ENCODE measurements around the gene PPFIBP2.
"Not testable (repeated sequence)": the region's sequence is repeated elsewhere in the genome, so short reads cannot be mapped to it uniquely, and the experiment has no call there.

The PPFIBP2 gene

DNA sequence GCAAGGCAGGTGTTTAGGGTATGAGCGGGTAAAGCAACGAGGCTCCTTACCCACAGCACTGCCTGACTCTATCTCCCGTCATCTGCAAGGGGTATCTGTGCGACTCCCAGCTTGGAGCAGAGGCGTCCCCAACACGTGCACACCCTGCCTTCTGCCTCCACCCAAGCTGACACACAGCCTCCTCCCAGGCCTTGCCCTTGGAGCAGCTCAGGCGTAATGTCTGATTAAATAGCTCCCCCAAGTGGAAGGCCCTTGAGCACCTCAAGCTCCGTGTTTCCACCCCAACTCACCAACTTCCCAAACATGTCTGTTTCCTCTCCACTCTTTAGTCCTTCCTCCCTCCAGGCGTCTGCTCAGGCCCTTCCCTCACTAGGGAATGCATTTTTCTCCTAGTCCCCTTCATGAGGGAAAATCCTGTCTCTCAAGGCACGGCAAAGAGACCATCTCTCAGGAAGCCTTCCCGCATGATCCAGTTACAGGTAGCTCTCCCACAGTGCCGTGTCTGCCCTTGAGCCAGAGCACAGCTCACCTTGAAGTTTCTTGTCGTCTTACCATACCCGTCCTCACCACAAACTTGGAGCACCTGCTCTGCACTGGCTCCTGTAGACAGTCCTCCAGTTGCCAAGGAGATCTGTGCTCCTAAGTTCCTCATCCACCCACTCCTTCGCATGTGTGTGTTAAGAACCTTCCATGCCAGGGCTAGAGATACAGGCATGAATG is 143.7 kb downstream of the PPFIBP2 start:
- H3K4me3 ChIP-seq (ENCODE audit: low read length in 2 of 2): no peak overlapping the region
- no peaks in the 10 kb centered on the region for H3K4me1 ChIP-seq (ENCODE audit: control insufficient read depth in 2 of 2, insufficient read depth in 1 of 2, low read depth in 1 of 2, low read length in 2 of 2)
- peak overlapping the region; percentile 16 for H2AK5ac ChIP-seq (ENCODE audit: low read depth, low read length)
- H3K18ac ChIP-seq (ENCODE audit: low read length): peak overlapping the region; percentile 22
- no CpG with 5 or more reads among the region's 15 CpGs for WGBS, 2 donors (ENCODE audit: extremely low coverage in 2 of 2, insufficient read length in 2 of 2, insufficient replicate concordance in 1 of 2)
- no peak overlapping the region for H3K14ac ChIP-seq (ENCODE audit: low read length)
- H3K27me3 ChIP-seq (ENCODE audit: control insufficient read depth in 3 of 3, insufficient read depth in 3 of 3, low read depth in 1 of 3, low read length in 3 of 3): no peaks in the 10 kb centered on the region
- no peak overlapping the region for H4K8ac ChIP-seq (ENCODE audit: low read depth, low read length)
- peak overlapping the region; percentile 62 for H3K23ac ChIP-seq (ENCODE audit: low read depth, low read length, poor library complexity)
- H3K4me2 ChIP-seq (ENCODE audit: insufficient read depth, low read length, poor library complexity, severe bottlenecking): no peak overlapping the region
- H3K9me3 ChIP-seq (replicated peaks in 1 of 2; ENCODE audit: control insufficient read depth in 2 of 2, insufficient read depth in 1 of 2, low read depth in 1 of 2, low read length in 2 of 2): peaks cover 0 to 2% of the 10 kb centered on the region in 2 donors
- H2BK5ac ChIP-seq (ENCODE audit: low read length): no peak overlapping the region
- H3K4ac ChIP-seq (ENCODE audit: low read length): no peak overlapping the region
- no peaks in the 10 kb centered on the region for H3K36me3 ChIP-seq (replicated peaks in 1 of 2; ENCODE audit: control insufficient read depth in 2 of 2, insufficient read depth in 2 of 2, low read length in 2 of 2)
- peak overlapping the region; percentile 82 for H2BK12ac ChIP-seq (ENCODE audit: low read length)
- no peaks in the 10 kb centered on the region for H3K79me1 ChIP-seq (ENCODE audit: low read depth, low read length)
- peak overlapping the region; percentile 19 for H2AFZ ChIP-seq (ENCODE audit: low read length)
- no peak overlapping the region for H2BK120ac ChIP-seq (ENCODE audit: low read depth, low read length)
- H3K9ac ChIP-seq (ENCODE audit: low read depth, low read length, poor library complexity): peak overlapping the region; percentile 64
- DNase-seq (ENCODE audit: low spot score): peak; percentile 57
- no peak overlapping the region for H2BK15ac ChIP-seq (ENCODE audit: low read length)
- H3K27ac ChIP-seq (replicated peaks; ENCODE audit: low read length): no peak overlapping the region
- no peak overlapping the region for H4K91ac ChIP-seq (ENCODE audit: low read depth, low read length, poor library complexity)

DNA sequence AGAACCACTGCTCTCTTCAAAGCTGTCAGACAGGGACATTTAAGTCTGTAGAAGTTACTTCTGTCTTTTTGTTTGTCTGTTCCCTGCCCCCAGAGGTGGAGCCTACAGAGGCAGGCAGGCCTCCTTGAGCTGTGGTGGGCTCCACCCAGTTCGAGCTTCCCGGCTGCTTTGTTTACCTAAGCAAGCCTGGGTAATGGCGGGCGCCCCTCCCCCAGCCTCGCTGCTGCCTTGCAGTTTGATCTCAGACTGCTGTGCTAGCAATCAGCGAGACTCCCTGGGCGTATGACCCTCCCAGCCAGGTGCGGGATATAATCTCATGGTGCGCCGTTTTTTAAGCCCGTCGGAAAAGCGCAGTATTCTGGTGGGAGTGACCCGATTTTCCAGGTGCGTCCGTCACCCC is 149.7 kb downstream of the PPFIBP2 start:
- H4K91ac ChIP-seq (ENCODE audit: low read depth, low read length, poor library complexity); H3K4me3 ChIP-seq (ENCODE audit: low read length in 2 of 2): not testable (repeated sequence)
- WGBS, 2 donors (ENCODE audit: extremely low coverage in 2 of 2, insufficient read length in 2 of 2, insufficient replicate concordance in 1 of 2): no CpG with 5 or more reads among the region's 16 CpGs

DNA sequence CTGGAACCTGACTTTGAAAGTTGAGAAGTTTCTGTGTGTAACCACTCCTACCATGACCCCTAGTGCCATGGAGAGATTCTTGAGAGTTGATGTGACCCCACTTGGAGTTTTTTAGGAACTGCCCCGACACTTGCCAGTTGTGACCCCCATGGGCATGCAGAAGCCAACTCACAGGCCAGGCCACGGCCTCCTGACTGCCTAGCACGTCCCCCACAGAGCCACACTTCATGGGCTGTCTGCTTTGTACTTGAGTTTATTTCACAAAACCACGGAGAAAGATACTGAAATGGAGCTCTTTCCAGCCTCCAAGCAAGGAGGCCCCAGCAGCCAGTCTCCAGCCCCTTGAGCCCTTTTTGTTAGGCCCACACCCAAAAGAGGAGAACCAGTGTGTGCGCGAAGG is 151.1 kb downstream of the PPFIBP2 start:
- peaks cover 0 to 18% of the 10 kb centered on the region in 2 donors for H3K36me3 ChIP-seq (replicated peaks in 1 of 2; ENCODE audit: control insufficient read depth in 2 of 2, insufficient read depth in 2 of 2, low read length in 2 of 2)
- no peak overlapping the region for H2BK5ac ChIP-seq (ENCODE audit: low read length)
- peak overlapping the region in 1 of 2 donors; percentile 58 for H3K4me3 ChIP-seq (ENCODE audit: low read length in 2 of 2)
- DNase-seq (ENCODE audit: low spot score): no peak
- no peak overlapping the region for H2AK5ac ChIP-seq (ENCODE audit: low read depth, low read length)
- H3K27ac ChIP-seq (replicated peaks; ENCODE audit: low read length): no peak overlapping the region
- H3K23ac ChIP-seq (ENCODE audit: low read depth, low read length, poor library complexity): no peak overlapping the region
- H2BK12ac ChIP-seq (ENCODE audit: low read length): no peak overlapping the region
- peaks cover 11 to 20% of the 10 kb centered on the region in 2 donors for H3K4me1 ChIP-seq (ENCODE audit: control insufficient read depth in 2 of 2, insufficient read depth in 1 of 2, low read depth in 1 of 2, low read length in 2 of 2)
- peaks cover 2% of the 10 kb centered on the region for H3K79me1 ChIP-seq (ENCODE audit: low read depth, low read length)
- no peak overlapping the region for H4K8ac ChIP-seq (ENCODE audit: low read depth, low read length)
- no peaks in the 10 kb centered on the region for H3K27me3 ChIP-seq (ENCODE audit: control insufficient read depth in 3 of 3, insufficient read depth in 3 of 3, low read depth in 1 of 3, low read length in 3 of 3)
- H3K14ac ChIP-seq (ENCODE audit: low read length): no peak overlapping the region
- no peak overlapping the region for H3K4me2 ChIP-seq (ENCODE audit: insufficient read depth, low read length, poor library complexity, severe bottlenecking)
- H3K9me3 ChIP-seq (replicated peaks in 1 of 2; ENCODE audit: control insufficient read depth in 2 of 2, insufficient read depth in 1 of 2, low read depth in 1 of 2, low read length in 2 of 2): peaks cover 4 to 17% of the 10 kb centered on the region in 2 donors
- H2AFZ ChIP-seq (ENCODE audit: low read length): no peak overlapping the region
- no peak overlapping the region for H3K9ac ChIP-seq (ENCODE audit: low read depth, low read length, poor library complexity)
- no peak overlapping the region for H4K91ac ChIP-seq (ENCODE audit: low read depth, low read length, poor library complexity)
- no peak overlapping the region for H2BK15ac ChIP-seq (ENCODE audit: low read length)
- no CpG with 5 or more reads among the region's 6 CpGs for WGBS, 2 donors (ENCODE audit: extremely low coverage in 2 of 2, insufficient read length in 2 of 2, insufficient replicate concordance in 1 of 2)
- H3K18ac ChIP-seq (ENCODE audit: low read length): no peak overlapping the region
- H3K4ac ChIP-seq (ENCODE audit: low read length): no peak overlapping the region
- no peak overlapping the region for H2BK120ac ChIP-seq (ENCODE audit: low read depth, low read length)

More for the DNA sequence above, 149.7 kb downstream of the PPFIBP2 start:
- H3K79me1 ChIP-seq (ENCODE audit: low read depth, low read length); H3K27me3 ChIP-seq (ENCODE audit: control insufficient read depth in 3 of 3, insufficient read depth in 3 of 3, low read depth in 1 of 3, low read length in 3 of 3); H2BK12ac ChIP-seq (ENCODE audit: low read length); DNase-seq (ENCODE audit: low spot score); H3K27ac ChIP-seq (replicated peaks; ENCODE audit: low read length); H3K14ac ChIP-seq (ENCODE audit: low read length); H2AFZ ChIP-seq (ENCODE audit: low read length); H4K8ac ChIP-seq (ENCODE audit: low read depth, low read length); H3K23ac ChIP-seq (ENCODE audit: low read depth, low read length, poor library complexity); H3K9ac ChIP-seq (ENCODE audit: low read depth, low read length, poor library complexity); H2BK5ac ChIP-seq (ENCODE audit: low read length); H3K18ac ChIP-seq (ENCODE audit: low read length); H3K4ac ChIP-seq (ENCODE audit: low read length); H2BK15ac ChIP-seq (ENCODE audit: low read length); H2BK120ac ChIP-seq (ENCODE audit: low read depth, low read length); H2AK5ac ChIP-seq (ENCODE audit: low read depth, low read length); H3K4me2 ChIP-seq (ENCODE audit: insufficient read depth, low read length, poor library complexity, severe bottlenecking): not testable (repeated sequence)
- Histone ChIP-seq H3K36me3 (replicated peaks in 1 of 2; ENCODE audit: control insufficient read depth in 2 of 2, insufficient read depth in 2 of 2, low read length in 2 of 2) (peaks cover 0 to 18% of the 10 kb centered on the region in 2 donors), H3K4me1 (ENCODE audit: control insufficient read depth in 2 of 2, insufficient read depth in 1 of 2, low read depth in 1 of 2, low read length in 2 of 2) (peaks cover 5 to 11% of the 10 kb centered on the region in 2 donors), H3K9me3 (replicated peaks in 1 of 2; ENCODE audit: control insufficient read depth in 2 of 2, insufficient read depth in 1 of 2, low read depth in 1 of 2, low read length in 2 of 2) (peaks cover 4 to 17% of the 10 kb centered on the region in 2 donors)

GRCh38 chr11:7665473-7666291 is 151.9 kb downstream of the PPFIBP2 start:
- no peak overlapping the region for H2BK120ac ChIP-seq (ENCODE audit: low read depth, low read length)
- WGBS, 2 donors (ENCODE audit: extremely low coverage in 2 of 2, insufficient read length in 2 of 2, insufficient replicate concordance in 1 of 2): no CpG with 5 or more reads among the region's 20 CpGs
- H2AFZ ChIP-seq (ENCODE audit: low read length): no peak overlapping the region
- no peak overlapping the region for H3K14ac ChIP-seq (ENCODE audit: low read length)
- peak overlapping the region; percentile 43 for H2BK12ac ChIP-seq (ENCODE audit: low read length)
- H4K8ac ChIP-seq (ENCODE audit: low read depth, low read length): no peak overlapping the region
- H3K4ac ChIP-seq (ENCODE audit: low read length): no peak overlapping the region
- H3K4me3 ChIP-seq (ENCODE audit: low read length in 2 of 2): no peak overlapping the region
- DNase-seq (ENCODE audit: low spot score): no peak
- peaks cover 0 to 3% (median 0%) of the 10 kb centered on the region in 3 experiments for H3K27me3 ChIP-seq (ENCODE audit: control insufficient read depth in 3 of 3, insufficient read depth in 3 of 3, low read depth in 1 of 3, low read length in 3 of 3)
- H3K23ac ChIP-seq (ENCODE audit: low read depth, low read length, poor library complexity): peak overlapping the region; percentile 15
- H3K9me3 ChIP-seq (replicated peaks in 1 of 2; ENCODE audit: control insufficient read depth in 2 of 2, insufficient read depth in 1 of 2, low read depth in 1 of 2, low read length in 2 of 2): peaks cover 4 to 17% of the 10 kb centered on the region in 2 donors
- H2BK15ac ChIP-seq (ENCODE audit: low read length): no peak overlapping the region
- H2BK5ac ChIP-seq (ENCODE audit: low read length): no peak overlapping the region
- H2AK5ac ChIP-seq (ENCODE audit: low read depth, low read length): peak overlapping the region; percentile 22
- no peak overlapping the region for H4K91ac ChIP-seq (ENCODE audit: low read depth, low read length, poor library complexity)
- peaks cover 0 to 18% of the 10 kb centered on the region in 2 donors for H3K36me3 ChIP-seq (replicated peaks in 1 of 2; ENCODE audit: control insufficient read depth in 2 of 2, insufficient read depth in 2 of 2, low read length in 2 of 2)
- H3K27ac ChIP-seq (replicated peaks; ENCODE audit: low read length): no peak overlapping the region
- H3K9ac ChIP-seq (ENCODE audit: low read depth, low read length, poor library complexity): no peak overlapping the region
- H3K4me2 ChIP-seq (ENCODE audit: insufficient read depth, low read length, poor library complexity, severe bottlenecking): no peak overlapping the region
- peaks cover 2% of the 10 kb centered on the region for H3K79me1 ChIP-seq (ENCODE audit: low read depth, low read length)
- peaks cover 11 to 20% of the 10 kb centered on the region in 2 donors for H3K4me1 ChIP-seq (ENCODE audit: control insufficient read depth in 2 of 2, insufficient read depth in 1 of 2, low read depth in 1 of 2, low read length in 2 of 2)
- peak overlapping the region; percentile 25 for H3K18ac ChIP-seq (ENCODE audit: low read length)

Data from neuronal stem cell (in vitro differentiated cells).